SU-DHL-6 (cell line): ENCODE results near the gene OSBP2.
A peak's percentile ranks its signal among the peaks of the same experiment; 100 is the strongest.

Experiments used
- H2AFZ ChIP-seq: fragments of 200-600 bp; sonication (generic); 2 replicates; pipeline ENCODE4 v1.6.1; 2014; ENCODE audit warnings: low read depth, mild to moderate bottlenecking, moderate library complexity, mixed read lengths, antibody characterized with exemption, low read length; ENCODE audit not compliant: severe bottlenecking
- H3F3A ChIP-seq: fragments of 200-600 bp; shearing (Covaris generic); 2 replicates; pipeline ENCODE4 v1.6.0; 2016; ENCODE audit warnings: antibody characterized with exemption, mild to moderate bottlenecking; ENCODE audit not compliant: insufficient read depth
- H3K27ac ChIP-seq: fragments of 200-600 bp; sonication (generic); 2 replicates; pipeline ENCODE4 v1.5.1; 2016; ENCODE audit warnings: low read depth, mild to moderate bottlenecking, low read length, moderate library complexity, mixed read lengths
- H3K27me3 ChIP-seq: fragments of 200-600 bp; sonication (generic), shearing (Covaris generic); 2 replicates; pipeline ENCODE4 v1.6.0; 2014; ENCODE audit warnings: mild to moderate bottlenecking, low read length
- H3K36me3 ChIP-seq: fragments of 200-600 bp; sonication (generic); 2 replicates; pipeline ENCODE4 v1.6.1; 2014; ENCODE audit warnings: mild to moderate bottlenecking, low read length, mixed read lengths
- H3K4me2 ChIP-seq: fragments of 300-600, 200-600 bp; shearing (Covaris generic), sonication (generic); 2 replicates; pipeline ENCODE4 v1.6.0; 2014; ENCODE audit warnings: low read length, low read depth, mild to moderate bottlenecking; ENCODE audit not compliant: poor library complexity, severe bottlenecking
- H3K4me3 ChIP-seq: fragments of 200-600 bp; sonication (generic); 2 replicates; pipeline ENCODE4 v1.5.1; 2014; ENCODE audit warnings: antibody characterized with exemption, low read length, mild to moderate bottlenecking, mixed read lengths; ENCODE audit not compliant: insufficient read depth, poor library complexity, severe bottlenecking
- H3K79me2 ChIP-seq: fragments of 200-600 bp; sonication (generic); 2 replicates; pipeline ENCODE4 v1.6.1; 2014; ENCODE audit warnings: mild to moderate bottlenecking, low read length, moderate library complexity; ENCODE audit not compliant: insufficient read depth
- H3K9ac ChIP-seq: fragments of 200-600 bp; sonication (generic); 2 replicates; pipeline ENCODE4 v1.7.0; 2014; ENCODE audit warnings: mild to moderate bottlenecking, low read length
- H3K9me2 ChIP-seq: fragments of 200-600 bp; sonication (generic); replicated peaks from 2 replicates; pipeline ENCODE4 v1.6.1; 2014; ENCODE audit warnings: low read length; ENCODE audit not compliant: insufficient read depth
- H3K9me3 ChIP-seq: fragments of 200-600 bp; sonication (generic); 2 replicates; pipeline ENCODE4 v1.6.1; 2014; ENCODE audit warnings: low read length, mixed read lengths; ENCODE audit not compliant: insufficient read depth
- H4K20me1 ChIP-seq: fragments of 200-600 bp; sonication (generic); 2 replicates; pipeline ENCODE4 v1.6.1; 2014; ENCODE audit warnings: low read depth, mild to moderate bottlenecking, antibody characterized with exemption, low read length, moderate library complexity, mixed read lengths
- EZH2phosphoT487 ChIP-seq: fragments of 200-600 bp; sonication (generic), shearing (Covaris generic); conservative IDR thresholded peaks from 2 replicates; pipeline ENCODE4 v1.6.1; 2018; ENCODE audit warnings: mild to moderate bottlenecking, antibody characterized with exemption, low read length, moderate library complexity, mixed read lengths
- TF ChIP-seq, protein P1 (sequence below): fragments of 200-600 bp; sonication (generic); IDR thresholded peaks from one replicate; pipeline ENCODE4 v1.5.1; 2017; ENCODE audit warnings: antibody characterized with exemption, mild to moderate bottlenecking, low read length, moderate library complexity; ENCODE audit not compliant: insufficient read depth, poor library complexity, severe bottlenecking

OSBP2 gene

DNA sequence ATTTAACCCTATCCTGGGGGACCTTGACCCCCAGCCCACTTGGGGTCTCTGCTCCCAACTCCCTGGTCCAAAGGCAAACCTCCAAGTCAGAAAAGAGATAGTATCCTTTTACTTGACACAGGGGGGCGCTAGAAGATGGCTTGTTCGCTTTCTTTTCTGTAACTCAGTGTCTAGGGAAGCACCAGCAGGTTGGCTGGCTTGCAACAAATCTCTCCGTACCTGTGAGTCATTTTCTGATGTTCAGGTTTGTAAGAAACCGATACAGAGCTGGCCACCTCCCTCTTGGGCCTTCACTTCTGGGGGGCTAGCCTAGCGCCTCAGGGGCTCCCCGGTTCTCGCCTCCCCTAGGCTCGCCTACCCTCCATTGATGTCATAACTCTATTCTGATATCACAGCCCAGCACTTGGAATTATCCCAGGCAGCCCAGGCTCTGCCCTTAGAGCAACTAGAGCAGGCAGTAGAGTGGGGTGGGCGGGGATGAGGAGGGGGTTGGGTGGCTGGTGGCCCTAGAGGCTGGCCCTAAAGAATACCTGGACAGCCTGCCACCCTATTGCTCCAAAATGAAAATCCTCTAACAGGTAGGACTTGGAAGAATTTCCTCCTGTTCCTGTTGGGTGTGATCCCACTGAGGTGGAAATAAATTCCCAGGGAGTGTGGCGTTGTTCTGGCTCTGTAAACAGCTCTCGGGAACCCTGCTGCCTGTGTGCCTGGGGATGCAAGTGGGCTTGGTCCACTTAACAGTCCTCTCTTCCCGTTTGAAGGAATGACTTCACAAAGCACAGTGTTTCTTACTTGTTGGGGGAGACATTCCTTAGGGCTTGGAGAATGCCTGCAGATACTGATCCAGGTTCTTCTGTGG is 69.4 kb downstream of the OSBP2 start:
- TF ChIP-seq EZH2phosphoT487 = no peak
- TF ChIP-seq, protein P1, sequence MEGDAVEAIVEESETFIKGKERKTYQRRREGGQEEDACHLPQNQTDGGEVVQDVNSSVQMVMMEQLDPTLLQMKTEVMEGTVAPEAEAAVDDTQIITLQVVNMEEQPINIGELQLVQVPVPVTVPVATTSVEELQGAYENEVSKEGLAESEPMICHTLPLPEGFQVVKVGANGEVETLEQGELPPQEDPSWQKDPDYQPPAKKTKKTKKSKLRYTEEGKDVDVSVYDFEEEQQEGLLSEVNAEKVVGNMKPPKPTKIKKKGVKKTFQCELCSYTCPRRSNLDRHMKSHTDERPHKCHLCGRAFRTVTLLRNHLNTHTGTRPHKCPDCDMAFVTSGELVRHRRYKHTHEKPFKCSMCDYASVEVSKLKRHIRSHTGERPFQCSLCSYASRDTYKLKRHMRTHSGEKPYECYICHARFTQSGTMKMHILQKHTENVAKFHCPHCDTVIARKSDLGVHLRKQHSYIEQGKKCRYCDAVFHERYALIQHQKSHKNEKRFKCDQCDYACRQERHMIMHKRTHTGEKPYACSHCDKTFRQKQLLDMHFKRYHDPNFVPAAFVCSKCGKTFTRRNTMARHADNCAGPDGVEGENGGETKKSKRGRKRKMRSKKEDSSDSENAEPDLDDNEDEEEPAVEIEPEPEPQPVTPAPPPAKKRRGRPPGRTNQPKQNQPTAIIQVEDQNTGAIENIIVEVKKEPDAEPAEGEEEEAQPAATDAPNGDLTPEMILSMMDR = peak; percentile 67
- H3F3A ChIP-seq = no peaks in the 10 kb centered on the region
- H3K36me3 ChIP-seq = no peaks in the 10 kb centered on the region
- H3K9me3 ChIP-seq = no peaks in the 10 kb centered on the region
- H3K9me2 ChIP-seq = no peaks in the 10 kb centered on the region
- no peak overlapping the region for H2AFZ ChIP-seq
- no peak overlapping the region for H3K4me3 ChIP-seq
- no peaks in the 10 kb centered on the region for H4K20me1 ChIP-seq
- H3K9ac ChIP-seq = no peak overlapping the region
- no peaks in the 10 kb centered on the region for H3K79me2 ChIP-seq
- no peaks in the 10 kb centered on the region for H3K27me3 ChIP-seq
- no peak overlapping the region for H3K27ac ChIP-seq
- no peak overlapping the region for H3K4me2 ChIP-seq

DNA sequence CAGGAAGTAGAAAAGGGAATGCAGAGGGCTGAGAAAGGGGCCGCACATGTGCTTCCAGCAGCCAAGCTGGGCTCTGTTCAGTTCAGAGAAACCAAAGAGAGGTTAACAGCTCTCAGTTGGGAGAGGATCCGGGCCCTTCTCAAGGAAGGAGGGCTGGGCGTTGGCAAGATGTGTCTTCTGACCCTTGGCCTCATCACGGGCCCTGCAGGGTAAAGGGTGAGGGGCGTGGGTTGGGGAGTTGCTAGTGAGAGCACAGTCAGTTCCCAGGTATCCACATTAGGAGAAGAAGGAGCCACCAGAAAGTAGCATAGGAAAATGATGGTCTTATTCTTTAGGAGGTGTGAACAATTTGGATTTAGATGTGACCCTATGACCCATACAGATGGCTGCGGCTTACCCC is 73.0 kb downstream of the OSBP2 start:
- Histone ChIP-seq H3K27ac (no peak overlapping the region), H3K27me3 (no peaks in the 10 kb centered on the region), H3K9me2 (no peaks in the 10 kb centered on the region), H3K79me2 (no peaks in the 10 kb centered on the region), H3F3A (no peaks in the 10 kb centered on the region), H3K36me3 (no peaks in the 10 kb centered on the region), H2AFZ (no peak overlapping the region), H3K4me3 (no peak overlapping the region), H3K9me3 (no peaks in the 10 kb centered on the region), H4K20me1 (no peaks in the 10 kb centered on the region), H3K9ac (no peak overlapping the region), H3K4me2 (no peak overlapping the region)
- no peak for TF ChIP-seq EZH2phosphoT487
- TF ChIP-seq, protein P1 = no peak

DNA sequence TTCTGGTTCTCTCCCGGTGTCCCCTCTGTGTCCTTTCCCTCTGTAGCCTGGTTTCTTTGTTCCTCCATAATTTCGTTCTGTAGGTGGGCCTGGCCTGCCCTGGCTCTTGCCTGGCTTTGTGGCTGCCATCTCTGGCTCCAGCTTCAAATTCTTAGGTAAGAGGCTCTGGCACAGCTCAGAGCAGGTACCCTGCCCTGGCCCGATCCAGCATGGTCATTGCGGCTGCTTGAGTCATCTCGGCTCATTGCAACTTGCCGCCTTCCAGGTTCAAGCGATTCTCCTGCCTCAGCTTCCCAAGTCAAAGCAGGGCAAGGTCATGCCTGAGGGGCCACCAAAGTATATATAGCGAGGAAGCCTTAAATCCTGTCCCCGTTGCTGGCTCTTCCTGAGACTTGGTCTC is 76.0 kb downstream of the OSBP2 start:
- Histone ChIP-seq H3K4me3 (no peak overlapping the region), H3K9me3 (no peaks in the 10 kb centered on the region), H2AFZ (no peak overlapping the region), H3K79me2 (no peaks in the 10 kb centered on the region), H3F3A (no peaks in the 10 kb centered on the region), H4K20me1 (no peaks in the 10 kb centered on the region), H3K4me2 (no peak overlapping the region), H3K27me3 (no peaks in the 10 kb centered on the region), H3K27ac (no peak overlapping the region), H3K36me3 (no peaks in the 10 kb centered on the region), H3K9ac (no peak overlapping the region), H3K9me2 (no peaks in the 10 kb centered on the region)
- TF ChIP-seq EZH2phosphoT487 = no peak
- TF ChIP-seq, protein P1 = no peak
